AML-193 (cell line): ENCODE results near the gene ZNF267.
A peak's percentile ranks its signal among the peaks of the same experiment; 100 is the strongest.
"Not testable (repeated sequence)": the region's sequence is repeated elsewhere in the genome, so short reads cannot be mapped to it uniquely, and the experiment has no call there.

Experiments
- DNase-seq, 2 experiments: peaks; one replicate each; lab custom pipeline; 2025; lab: John Stamatoyannopoulos, UW

The ZNF267 gene

GRCh38 chr16:31879937-31880321 lies 6.3 kb downstream of the ZNF267 start:
- DNase-seq: no peak

GRCh38 chr16:31880322-31880979 lies 6.8 kb downstream of the ZNF267 start:
- peak in 1 of 2 experiments; percentile 17 for DNase-seq

- no peak for DNase-seq
These were observed 12.6 kb downstream of the ZNF267 start for GRCh38 chr16:31886227-31886626.

- no peak for DNase-seq
These were observed 15.1 kb downstream of the ZNF267 start for GRCh38 chr16:31888735-31889134.

GRCh38 chr16:31892111-31892510 lies 18.5 kb downstream of the ZNF267 start:
- DNase-seq: not testable (repeated sequence)

- DNase-seq: no peak
These were observed 20.2 kb downstream of the ZNF267 start for GRCh38 chr16:31893824-31894223.

GRCh38 chr16:31897283-31897682 lies 23.7 kb downstream of the ZNF267 start:
- no peak for DNase-seq

- DNase-seq: no peak
These were observed 25.9 kb downstream of the ZNF267 start for GRCh38 chr16:31899505-31899904.

- DNase-seq: not testable (repeated sequence)
These were observed 31.0 kb downstream of the ZNF267 start for GRCh38 chr16:31904571-31904970.

GRCh38 chr16:31913668-31914067 lies 40.1 kb downstream of the ZNF267 start:
- DNase-seq: no peak

GRCh38 chr16:31916056-31916488 lies 42.5 kb downstream of the ZNF267 start:
- no peak for DNase-seq

GRCh38 chr16:31920373-31920772 lies 46.8 kb downstream of the ZNF267 start:
- DNase-seq: no peak

- not testable (repeated sequence) for DNase-seq
These were observed 78.2 kb downstream of the ZNF267 start for GRCh38 chr16:31951806-31952205.

GRCh38 chr16:31952206-31952605 lies 78.6 kb downstream of the ZNF267 start:
- DNase-seq: not testable (repeated sequence)

- DNase-seq: not testable (repeated sequence)
These were observed 82.6 kb downstream of the ZNF267 start for GRCh38 chr16:31956221-31956620.

- not testable (repeated sequence) for DNase-seq
These were observed 86.7 kb downstream of the ZNF267 start for GRCh38 chr16:31960186-31960910.
